CD14-positive monocyte (primary cell): Measurements from ENCODE around the gene PRKN. TPM values are rescaled to one million over a fixed set of nuclear protein-coding genes. Genes with fewer than 3 reads are reported as not detected.

Source experiments
- DNase-seq, 3 donors: peaks; one replicate each; pipeline ENCODE4 v3.0.0-alpha.2; 2011 to 2022
- H2AFZ ChIP-seq: 2 replicates; pipeline ENCODE4 v1.6.0; 2012; ENCODE audit warnings: mild to moderate bottlenecking, low read depth, low read length, inconsistent platforms; ENCODE audit not compliant: insufficient read depth, poor library complexity, severe bottlenecking
- H3K27ac ChIP-seq, 2 donors: 1 replicate in 1 of 2; 2 replicates in 1 of 2; pipeline ENCODE4 v1.5.1; 2012 to 2013; ENCODE audit warnings: low read length in 2 of 2, control low read depth in 1 of 2, inconsistent platforms in 1 of 2, low read depth in 1 of 2, mild to moderate bottlenecking in 1 of 2
- H3K27me3 ChIP-seq, 2 donors: one replicate each; pipeline versions ENCODE4 v1.6.0 to v1.6.1; 2011 to 2013; ENCODE audit warnings: low read length in 2 of 2; ENCODE audit not compliant: control insufficient read depth in 2 of 2, insufficient read depth in 2 of 2
- H3K36me3 ChIP-seq, 2 donors: replicated peaks in 1 of 2; 1 replicate in 1 of 2; 2 replicates in 1 of 2; pipeline versions ENCODE4 v1.5.1 to v1.6.1; 2012 to 2013; ENCODE audit warnings: low read length in 2 of 2, control low read depth in 1 of 2, inconsistent platforms in 1 of 2, mild to moderate bottlenecking in 1 of 2; ENCODE audit not compliant: insufficient read depth in 2 of 2, control insufficient read depth in 1 of 2
- H3K4me1 ChIP-seq, 2 donors: 1 replicate in 1 of 2; 2 replicates in 1 of 2; pipeline versions ENCODE4 v1.5.1 to v1.6.1; 2012 to 2013; ENCODE audit warnings: low read length in 2 of 2, control low read depth in 1 of 2, inconsistent platforms in 1 of 2, mild to moderate bottlenecking in 1 of 2, moderate library complexity in 1 of 2; ENCODE audit not compliant: insufficient read depth in 2 of 2, control insufficient read depth in 1 of 2
- H3K4me2 ChIP-seq: replicated peaks from 2 replicates; pipeline ENCODE3; 2012; ENCODE audit warnings: low read length, moderate library complexity, mild to moderate bottlenecking; ENCODE audit not compliant: poor library complexity, severe bottlenecking; ENCODE audit errors: extremely low read depth
- H3K4me3 ChIP-seq, 3 experiments: fragments of 200-600 bp in 1 of 3; sonication (generic) in 1 of 3; replicated peaks in 1 of 3; 1 replicate in 2 of 3; 2 replicates in 1 of 3; pipeline ENCODE4 v1.5.1; 2011 to 2013; ENCODE audit warnings: low read length in 3 of 3, mild to moderate bottlenecking in 3 of 3, control low read depth in 2 of 3, low read depth in 2 of 3, inconsistent platforms in 1 of 3, moderate library complexity in 1 of 3
- H3K79me2 ChIP-seq: 2 replicates; pipeline ENCODE4 v1.6.0; 2012; ENCODE audit warnings: mild to moderate bottlenecking, control low read depth, inconsistent platforms, low read length, moderate library complexity; ENCODE audit not compliant: insufficient read depth
- H3K9ac ChIP-seq: 2 replicates; pipeline ENCODE4 v1.6.0; 2017; ENCODE audit warnings: low read length, mild to moderate bottlenecking; ENCODE audit not compliant: insufficient read depth, poor library complexity, severe bottlenecking
- H3K9me3 ChIP-seq, 2 donors: replicated peaks in 1 of 2; 1 replicate in 1 of 2; 2 replicates in 1 of 2; pipeline versions ENCODE4 v1.5.1 to v1.6.1; 2012 to 2013; ENCODE audit warnings: low read length in 2 of 2, control low read depth in 1 of 2; ENCODE audit not compliant: control insufficient read depth in 1 of 2, insufficient read depth in 1 of 2
- H4K20me1 ChIP-seq: 2 replicates; pipeline ENCODE4 v1.6.0; 2012; ENCODE audit warnings: mild to moderate bottlenecking, low read length, control low read depth, moderate library complexity; ENCODE audit not compliant: insufficient read depth
- H3K27ac Mint-ChIP-seq, 7 donors: one replicate each; pipeline ENCODE4 v1.8.0; 2020; ENCODE audit warnings: mild to moderate bottlenecking in 7 of 7, mixed read lengths in 7 of 7, moderate library complexity in 6 of 7, inconsistent platforms in 2 of 7
- H3K27me3 Mint-ChIP-seq, 3 donors: one replicate each; pipeline ENCODE4 v1.8.0; 2021 to 2022; ENCODE audit warnings: low read depth in 3 of 3, mild to moderate bottlenecking in 3 of 3, mixed read lengths in 3 of 3, moderate library complexity in 3 of 3, inconsistent platforms in 1 of 3
- H3K36me3 Mint-ChIP-seq, 2 donors: one replicate each; pipeline ENCODE4 v1.8.0; 2020; ENCODE audit warnings: mixed read lengths in 2 of 2, inconsistent platforms in 1 of 2, mild to moderate bottlenecking in 1 of 2
- H3K4me1 Mint-ChIP-seq: one replicate; pipeline ENCODE4 v1.8.0; 2020; ENCODE audit warnings: mild to moderate bottlenecking, mixed read lengths
- H3K4me3 Mint-ChIP-seq, 2 donors: one replicate each; pipeline ENCODE4 v1.8.0; 2020; ENCODE audit warnings: mild to moderate bottlenecking in 2 of 2, mixed read lengths in 2 of 2, moderate library complexity in 1 of 2
- H3K9me3 Mint-ChIP-seq, 7 donors: one replicate each; pipeline ENCODE4 v1.8.0; 2020 to 2022; ENCODE audit warnings: mixed read lengths in 7 of 7, mild to moderate bottlenecking in 6 of 7, moderate library complexity in 6 of 7, inconsistent platforms in 2 of 7
- WGBS: methylation state at CpG from one replicate; pipeline ENCODE4 v1.1.5; 2013; ENCODE audit warnings: missing lambda C conversion rate; ENCODE audit not compliant: insufficient coverage; 5-methylcytosine and 5-hydroxymethylcytosine counted together
- intact Hi-C, 2 donors: fragments of 100-400 bp; cut with micrococcal nuclease; formaldehyde crosslinking; loops; one replicate each; pipeline versions ENCODE4 v1.15.0 to v1.15.1; 2023
- polyA plus RNA-seq, 3 donors: library from polyadenylated mRNA; depleted of rRNA in 1 of 3; unstranded in 2 of 3; stranded (reverse) in 1 of 3; fragments of 300-500 nt in 2 of 3; fragments of >200 nt in 1 of 3; fragmentation: Illumina TruSeq in 2 of 3; gene quantifications; 1 replicate in 2 of 3; 2 replicates in 1 of 3; pipeline ENCODE4 v1.2.3, GENCODE V29; 2012 to 2021
- TF ChIP-seq, protein P1 (sequence below): fragments of 200-600 bp; IDR thresholded peaks from one replicate; pipeline ENCODE4 v1.8.0; 2022; ENCODE audit warnings: antibody characterized with exemption, mild to moderate bottlenecking

Gene PRKN
- polyA plus RNA-seq, 3 donors, result 0.19 to 0.21 TPM; not detected in 1

DNA sequence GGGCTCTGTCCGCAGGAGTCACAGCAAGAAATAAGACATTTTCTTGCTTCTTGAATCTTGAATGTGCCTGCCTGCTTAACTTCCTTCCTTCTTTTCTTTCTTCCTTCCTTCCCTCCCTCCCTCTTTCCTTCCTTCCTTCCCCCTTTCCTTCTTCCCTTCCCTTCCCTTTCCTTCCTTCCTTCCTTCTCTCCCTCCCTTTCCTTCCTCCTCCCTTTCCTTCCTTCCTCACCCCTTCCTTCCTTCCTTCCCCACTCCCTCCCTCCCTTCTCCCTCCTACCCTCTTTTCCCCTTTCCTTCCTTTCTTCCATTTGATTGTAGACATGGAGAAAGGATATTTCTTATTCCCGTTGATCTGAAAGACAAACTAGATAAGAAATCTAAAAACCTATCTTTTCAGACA, 1016.9 kb downstream of the PRKN start:
- Histone ChIP-seq H3K27me3 (no peaks in the 10 kb centered on the region), H3K4me2 (no peak overlapping the region), H3K4me1 (no peaks in the 10 kb centered on the region), H3K9me3 (peaks cover 10 to 22% of the 10 kb centered on the region in 2 donors), H4K20me1 (no peaks in the 10 kb centered on the region), H3K36me3 (no peaks in the 10 kb centered on the region), H3K9ac (no peak overlapping the region), H2AFZ (no peak overlapping the region), H3K4me3 (no peak overlapping the region), H3K27ac (no peak overlapping the region), H3K79me2 (no peaks in the 10 kb centered on the region)
- Mint-ChIP-seq H3K4me3 (no peak overlapping the region), H3K4me1 (no peaks in the 10 kb centered on the region), H3K27ac (no peak overlapping the region), H3K36me3 (no peaks in the 10 kb centered on the region), H3K27me3 (peaks cover 0 to 2% (median 2%) of the 10 kb centered on the region in 3 donors), H3K9me3 (peaks cover 7 to 18% (median 9%) of the 10 kb centered on the region in 7 donors)
- 100% methylated on average over 1 of the region's 2 CpGs for WGBS
- intact Hi-C loops, result no loop called here
- no peak for DNase-seq
- TF ChIP-seq, protein P1, sequence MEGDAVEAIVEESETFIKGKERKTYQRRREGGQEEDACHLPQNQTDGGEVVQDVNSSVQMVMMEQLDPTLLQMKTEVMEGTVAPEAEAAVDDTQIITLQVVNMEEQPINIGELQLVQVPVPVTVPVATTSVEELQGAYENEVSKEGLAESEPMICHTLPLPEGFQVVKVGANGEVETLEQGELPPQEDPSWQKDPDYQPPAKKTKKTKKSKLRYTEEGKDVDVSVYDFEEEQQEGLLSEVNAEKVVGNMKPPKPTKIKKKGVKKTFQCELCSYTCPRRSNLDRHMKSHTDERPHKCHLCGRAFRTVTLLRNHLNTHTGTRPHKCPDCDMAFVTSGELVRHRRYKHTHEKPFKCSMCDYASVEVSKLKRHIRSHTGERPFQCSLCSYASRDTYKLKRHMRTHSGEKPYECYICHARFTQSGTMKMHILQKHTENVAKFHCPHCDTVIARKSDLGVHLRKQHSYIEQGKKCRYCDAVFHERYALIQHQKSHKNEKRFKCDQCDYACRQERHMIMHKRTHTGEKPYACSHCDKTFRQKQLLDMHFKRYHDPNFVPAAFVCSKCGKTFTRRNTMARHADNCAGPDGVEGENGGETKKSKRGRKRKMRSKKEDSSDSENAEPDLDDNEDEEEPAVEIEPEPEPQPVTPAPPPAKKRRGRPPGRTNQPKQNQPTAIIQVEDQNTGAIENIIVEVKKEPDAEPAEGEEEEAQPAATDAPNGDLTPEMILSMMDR, result no peak

GRCh38 chr6:161701056-161701455, 1026.5 kb downstream of the PRKN start:
- H3K9ac ChIP-seq, result no peak overlapping the region
- DNase-seq, result no peak
- no peak overlapping the region for H2AFZ ChIP-seq
- no CpG with 5 or more reads among the region's 1 CpG for WGBS
- no peaks in the 10 kb centered on the region for H3K4me1 ChIP-seq
- no peaks in the 10 kb centered on the region for H3K36me3 Mint-ChIP-seq
- no peaks in the 10 kb centered on the region for H4K20me1 ChIP-seq
- TF ChIP-seq, protein P1, result no peak
- H3K27me3 Mint-ChIP-seq, result peaks cover 0 to 2% (median 2%) of the 10 kb centered on the region in 3 donors
- H3K4me3 ChIP-seq, result no peak overlapping the region
- no peaks in the 10 kb centered on the region for H3K36me3 ChIP-seq
- no peak overlapping the region for H3K27ac ChIP-seq
- H3K4me2 ChIP-seq, result no peak overlapping the region
- no peaks in the 10 kb centered on the region for H3K4me1 Mint-ChIP-seq
- no peak overlapping the region for H3K27ac Mint-ChIP-seq
- no peaks in the 10 kb centered on the region for H3K79me2 ChIP-seq
- intact Hi-C loops, result no loop called here
- H3K9me3 ChIP-seq, result no peaks in the 10 kb centered on the region
- H3K27me3 ChIP-seq, result no peaks in the 10 kb centered on the region
- H3K4me3 Mint-ChIP-seq, result no peak overlapping the region
- H3K9me3 Mint-ChIP-seq, result peaks cover 0 to 7% (median 4%) of the 10 kb centered on the region in 7 donors
